ENCODE data around the gene MAP2K3. TPM values are rescaled to one million over a fixed set of nuclear protein-coding genes. Genes with fewer than 3 reads are reported as not detected.

MAP2K3 gene
- total RNA-seq, 2 donors from 2014 or later, result 37.8 to 43.8 TPM

DNA sequence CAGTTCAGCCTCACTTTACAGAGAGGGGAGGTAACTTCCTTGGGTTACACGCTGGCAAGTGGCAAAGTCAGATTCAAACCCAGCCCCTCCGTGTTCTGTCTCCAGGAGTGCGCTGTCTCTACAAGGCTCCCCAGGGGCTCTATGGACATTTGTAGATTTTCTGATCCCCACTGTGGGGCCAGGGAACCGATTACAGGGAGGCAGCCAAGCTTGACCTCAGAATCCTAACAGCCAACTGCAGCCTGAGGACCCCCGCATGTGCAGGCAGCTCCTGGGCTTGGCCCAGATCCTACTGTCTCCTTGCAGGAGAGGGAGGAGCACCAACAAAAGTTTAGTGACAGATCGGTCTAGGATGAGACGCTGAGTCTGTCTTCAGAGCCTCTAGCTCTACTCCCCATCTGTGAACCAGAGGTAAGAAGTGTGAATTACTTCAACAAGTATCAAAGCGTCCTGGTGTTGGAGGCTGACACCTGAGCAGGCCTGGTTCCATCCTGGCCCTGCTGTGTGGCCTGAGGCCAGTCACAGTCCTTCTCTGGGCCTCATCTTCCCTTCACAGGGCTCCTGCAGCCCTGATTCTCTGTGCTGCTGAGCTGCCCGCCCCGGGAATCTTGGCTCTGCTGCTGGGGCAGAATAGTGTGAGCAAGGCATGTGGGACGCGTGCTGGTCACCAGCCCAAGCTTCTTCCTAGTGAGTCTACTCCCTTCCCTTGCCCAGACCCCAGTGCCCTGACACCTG lies 22.1 kb upstream of the MAP2K3 start:
- no peaks in the 10 kb centered on the region for H3K27me3 ChIP-seq
- peaks cover 0 to 5% of the 10 kb centered on the region in 2 donors for H3K4me1 ChIP-seq
- no peak overlapping the region for H3K4me3 ChIP-seq
- H3K9me3 ChIP-seq, result no peaks in the 10 kb centered on the region
- TF ChIP-seq CTCF (IDR thresholded peaks at IDR 0.05), result no peak
- no peaks in the 10 kb centered on the region for H3K36me3 ChIP-seq
- no peak for DNase-seq (ENCODE audit: low spot score)
- no peak overlapping the region for H3K27ac ChIP-seq

DNA sequence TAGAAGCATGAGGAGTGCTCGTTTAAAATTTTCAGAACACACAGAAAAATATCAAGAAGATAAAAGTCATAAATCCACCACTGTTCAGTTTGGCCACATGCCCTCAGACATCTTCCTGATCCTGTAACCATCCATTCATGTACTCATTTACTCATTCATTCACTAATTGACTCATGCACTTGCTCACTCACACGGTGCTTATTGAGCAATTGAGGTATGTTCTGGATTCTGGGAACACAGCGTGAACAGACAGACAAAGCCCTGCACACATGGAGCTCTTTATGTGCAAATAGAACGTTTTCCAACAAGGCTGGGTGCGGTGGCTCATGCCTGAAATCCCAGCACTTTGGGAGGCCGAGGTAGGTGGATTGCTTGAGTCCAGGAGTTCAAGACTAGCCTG lies 21.1 kb upstream of the MAP2K3 start:
- Histone ChIP-seq H3K27ac (no peak overlapping the region), H3K4me3 (no peak overlapping the region), H3K4me1 (peaks cover 0 to 5% of the 10 kb centered on the region in 2 donors), H3K27me3 (no peaks in the 10 kb centered on the region), H3K36me3 (no peaks in the 10 kb centered on the region), H3K9me3 (no peaks in the 10 kb centered on the region)
- no peak for DNase-seq (ENCODE audit: low spot score)
- no peak for TF ChIP-seq CTCF (IDR thresholded peaks at IDR 0.05)

DNA sequence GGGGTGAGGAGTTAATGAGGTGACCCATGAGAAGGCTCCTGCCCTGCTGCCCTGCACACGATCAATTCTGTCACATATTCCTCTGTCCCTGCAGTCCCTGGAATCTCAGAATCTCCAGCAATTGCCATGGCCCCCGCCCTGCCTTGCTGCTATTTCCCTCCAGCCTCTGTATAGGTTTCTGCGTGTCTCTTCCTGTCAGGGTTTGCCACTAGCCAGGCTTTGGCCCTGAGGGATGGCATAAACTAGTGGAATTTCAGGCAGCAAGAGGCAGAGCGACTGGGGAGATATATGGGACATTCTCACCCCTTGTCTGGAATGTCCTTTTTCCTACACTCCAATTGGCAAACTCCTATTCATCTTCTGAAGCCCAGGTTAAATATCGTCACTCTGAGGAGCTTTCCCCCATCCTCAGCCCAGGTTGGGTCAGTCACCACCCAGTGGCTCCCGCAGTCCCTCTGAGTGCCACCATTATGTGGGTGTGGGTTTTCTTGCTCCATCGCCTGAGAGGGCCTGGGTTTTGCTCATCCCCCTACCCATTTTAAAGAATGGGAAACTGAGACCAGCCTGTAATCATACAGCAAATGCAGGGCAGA lies 15.8 kb upstream of the MAP2K3 start:
- Histone ChIP-seq H3K27me3 (no peaks in the 10 kb centered on the region), H3K36me3 (no peaks in the 10 kb centered on the region), H3K9me3 (no peaks in the 10 kb centered on the region), H3K4me3 (no peak overlapping the region), H3K4me1 (no peaks in the 10 kb centered on the region), H3K27ac (no peak overlapping the region)
- DNase-seq (ENCODE audit: low spot score), result no peak
- no peak for TF ChIP-seq CTCF (IDR thresholded peaks at IDR 0.05)

GRCh38 chr17:21269394-21269793 lies 15.1 kb upstream of the MAP2K3 start:
- no peak for DNase-seq (ENCODE audit: low spot score)
- Histone ChIP-seq H3K4me3 (no peak overlapping the region), H3K9me3 (no peaks in the 10 kb centered on the region), H3K4me1 (no peaks in the 10 kb centered on the region), H3K27me3 (no peaks in the 10 kb centered on the region), H3K27ac (no peak overlapping the region), H3K36me3 (no peaks in the 10 kb centered on the region)
- no peak for TF ChIP-seq CTCF (IDR thresholded peaks at IDR 0.05)

DNA sequence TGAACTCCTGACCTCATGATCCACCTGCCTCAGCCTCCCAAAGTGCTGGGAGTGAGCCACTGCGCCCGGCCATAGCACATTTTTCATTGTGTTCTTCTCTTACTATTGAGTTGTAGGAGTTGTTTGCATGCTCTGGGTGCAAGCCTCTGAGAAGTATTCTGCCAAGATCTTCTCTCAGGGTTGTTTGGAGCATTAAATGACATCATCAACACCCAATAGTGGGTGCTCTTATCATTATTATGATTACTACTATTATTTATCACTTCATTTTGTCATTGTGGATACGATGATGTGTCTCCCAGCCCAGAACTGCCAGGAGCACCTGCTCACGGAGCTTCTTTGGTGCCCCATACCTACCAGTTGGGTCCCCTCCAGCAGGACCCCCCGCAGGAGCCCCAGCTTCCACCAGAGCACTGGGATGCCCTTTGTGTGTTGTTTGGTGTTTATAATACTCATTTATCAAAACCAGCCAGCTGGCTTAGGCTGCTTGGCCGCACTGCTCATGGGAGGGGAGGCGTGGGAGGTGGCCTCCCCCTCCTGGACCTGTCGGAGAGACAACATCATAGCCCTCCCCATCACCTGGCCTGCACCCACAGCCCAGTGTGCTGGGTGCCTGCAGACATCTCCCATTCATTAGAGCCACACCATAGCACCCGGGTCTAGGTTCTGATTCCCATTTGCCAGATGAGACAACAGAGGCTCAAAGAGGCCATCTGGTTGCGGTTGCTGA lies 12.9 kb upstream of the MAP2K3 start:
- no peak for DNase-seq (ENCODE audit: low spot score)
- no peak for TF ChIP-seq CTCF (IDR thresholded peaks at IDR 0.05)

More for the DNA sequence above, 12.9 kb upstream of the MAP2K3 start:
- Histone ChIP-seq H3K9me3 (no peaks in the 10 kb centered on the region), H3K27ac (no peak overlapping the region), H3K4me1 (peaks cover 0 to 16% of the 10 kb centered on the region in 2 donors), H3K4me3 (no peak overlapping the region), H3K27me3 (no peaks in the 10 kb centered on the region), H3K36me3 (no peaks in the 10 kb centered on the region)

Data from right atrium auricular region (tissue), 2 donors.